Tibial nerve (tissue), 4 donors: ENCODE results near the gene TMC2.

Experiments used
- CTCF ChIP-seq, 5 experiments: fragments of 200-600 bp in 3 of 5; fragments of 450-650 bp in 2 of 5; sonication (generic) in 3 of 5; IDR thresholded peaks; one replicate each; pipeline ENCODE4 v1.5.1; 2016 to 2019; ENCODE audit warnings: antibody characterized with exemption in 5 of 5, mild to moderate bottlenecking in 3 of 5, moderate library complexity in 2 of 5
- EP300 ChIP-seq, 2 donors: sonication (generic); formaldehyde crosslinking; IDR thresholded peaks; one replicate each; pipeline ENCODE4 v1.6.1; 2017; ENCODE audit warnings: antibody characterized with exemption in 2 of 2, mild to moderate bottlenecking in 1 of 2

- no peak for TF ChIP-seq CTCF (IDR thresholded peaks at IDR 0.05)
- TF ChIP-seq EP300 (IDR thresholded peaks at IDR 0.05): no peak
These were observed 90.6 kb downstream of the TMC2 start for GRCh38 chr20:2626853-2627541.
